GM19025 (cell line): ENCODE measurements around the gene CHORDC1.
"Not testable (repeated sequence)": the region's sequence is repeated elsewhere in the genome, so short reads cannot be mapped to it uniquely, and the experiment has no call there.

Experiments
- ATAC-seq: cut with Tn5 transposase; IDR thresholded peaks from one replicate; pipeline ENCODE4 v1.9.1; 2021; ENCODE audit warnings: mild to moderate bottlenecking, low read depth, moderate library complexity; ENCODE audit not compliant: unreplicated experiment

CHORDC1 gene

GRCh38 chr11:90222459-90223247 is at the start of gene CHORDC1:
Gene CHORDC1, minus strand, starts transcription at chr11:90223049. Its CDS starts 95 bp downstream, at chr11:90222954.
- peak; percentile 91 for ATAC-seq

- no peak for ATAC-seq
Observed at GRCh38 chr11:90257158-90257525, 34.3 kb upstream of the CHORDC1 start.

GRCh38 chr11:90256404-90257157 is 33.7 kb upstream of the CHORDC1 start:
- ATAC-seq = no peak

GRCh38 chr11:90254065-90254464 is 31.2 kb upstream of the CHORDC1 start:
- ATAC-seq = no peak

- no peak for ATAC-seq
Observed at GRCh38 chr11:90252053-90252452, 29.2 kb upstream of the CHORDC1 start.

- no peak for ATAC-seq
Observed at GRCh38 chr11:90251599-90251998, 28.8 kb upstream of the CHORDC1 start.

- ATAC-seq = peak; percentile 70
Observed at GRCh38 chr11:90250970-90251369, 28.1 kb upstream of the CHORDC1 start.

GRCh38 chr11:90246468-90246867 is 23.6 kb upstream of the CHORDC1 start:
- ATAC-seq = no peak

- ATAC-seq = no peak
Observed at GRCh38 chr11:90243534-90243933, 20.7 kb upstream of the CHORDC1 start.

GRCh38 chr11:90242894-90243416 is 20.1 kb upstream of the CHORDC1 start:
- no peak for ATAC-seq

GRCh38 chr11:90241414-90241813 is 18.6 kb upstream of the CHORDC1 start:
- no peak for ATAC-seq

- not testable (repeated sequence) for ATAC-seq
Observed at GRCh38 chr11:90239967-90240636, 17.3 kb upstream of the CHORDC1 start.

GRCh38 chr11:90237004-90237403 is 14.2 kb upstream of the CHORDC1 start:
- ATAC-seq = no peak

GRCh38 chr11:90235526-90235925 is 12.7 kb upstream of the CHORDC1 start:
- ATAC-seq = no peak

- ATAC-seq = no peak
Observed at GRCh38 chr11:90234977-90235376, 12.1 kb upstream of the CHORDC1 start.

GRCh38 chr11:90229791-90230190 is 6.9 kb upstream of the CHORDC1 start:
- ATAC-seq = no peak

GRCh38 chr11:90228056-90228455 is 5.2 kb upstream of the CHORDC1 start:
- no peak for ATAC-seq

- peak; percentile 38 for ATAC-seq
Observed at GRCh38 chr11:90223248-90223585, 368 bp upstream of the CHORDC1 start.

- ATAC-seq = no peak
Observed at GRCh38 chr11:90221803-90222458, 918 bp downstream of the CHORDC1 start.

- no peak for ATAC-seq
Observed at GRCh38 chr11:90220391-90220790, 2.5 kb downstream of the CHORDC1 start.

- no peak for ATAC-seq
Observed at GRCh38 chr11:90219438-90219837, 3.4 kb downstream of the CHORDC1 start.
